HUES6 (cell line): ENCODE measurements around the gene OSBPL6.

Source experiments
- H3K27ac ChIP-seq: 2 replicates; pipeline ENCODE4 v1.7.0; 2013; ENCODE audit warnings: low read depth, mild to moderate bottlenecking, low read length, inconsistent platforms
- H3K27me3 ChIP-seq: 2 replicates; pipeline ENCODE4 v1.6.1; 2013; ENCODE audit warnings: low read length; ENCODE audit not compliant: control insufficient read depth, insufficient read depth
- H3K36me3 ChIP-seq: 2 replicates; pipeline ENCODE4 v1.6.1; 2013; ENCODE audit warnings: low read length; ENCODE audit not compliant: control insufficient read depth, insufficient read depth
- H3K4me1 ChIP-seq: 2 replicates; pipeline ENCODE4 v1.6.1; 2013; ENCODE audit warnings: low read length; ENCODE audit not compliant: control insufficient read depth, insufficient read depth
- H3K4me3 ChIP-seq: 2 replicates; pipeline ENCODE4 v1.5.1; 2013; ENCODE audit warnings: low read depth, low read length
- H3K9ac ChIP-seq: one replicate; pipeline ENCODE4 v1.6.1; 2013; ENCODE audit warnings: mild to moderate bottlenecking, low read length
- H3K9me3 ChIP-seq: 2 replicates; pipeline ENCODE4 v1.6.1; 2013; ENCODE audit warnings: low read depth, low read length; ENCODE audit not compliant: control insufficient read depth, insufficient read depth

OSBPL6 gene

GRCh38 chr2:178257127-178257526 is 62.8 kb downstream of the OSBPL6 start:
- H3K36me3 ChIP-seq, result no peaks in the 10 kb centered on the region
- no peak overlapping the region for H3K9ac ChIP-seq
- H3K27me3 ChIP-seq, result no peaks in the 10 kb centered on the region
- no peaks in the 10 kb centered on the region for H3K9me3 ChIP-seq
- no peak overlapping the region for H3K27ac ChIP-seq
- H3K4me1 ChIP-seq, result peaks cover 16% of the 10 kb centered on the region
- H3K4me3 ChIP-seq, result no peak overlapping the region

- Histone ChIP-seq H3K4me1 (peaks cover 16% of the 10 kb centered on the region), H3K27ac (no peak overlapping the region), H3K9me3 (no peaks in the 10 kb centered on the region), H3K36me3 (no peaks in the 10 kb centered on the region), H3K27me3 (no peaks in the 10 kb centered on the region), H3K9ac (no peak overlapping the region), H3K4me3 (no peak overlapping the region)
These were observed 64.6 kb downstream of the OSBPL6 start for GRCh38 chr2:178258916-178259315.

GRCh38 chr2:178263159-178263860 is 69.0 kb downstream of the OSBPL6 start:
- no peaks in the 10 kb centered on the region for H3K36me3 ChIP-seq
- no peak overlapping the region for H3K9ac ChIP-seq
- H3K27ac ChIP-seq, result no peak overlapping the region
- no peaks in the 10 kb centered on the region for H3K9me3 ChIP-seq
- H3K4me3 ChIP-seq, result no peak overlapping the region
- H3K4me1 ChIP-seq, result no peaks in the 10 kb centered on the region
- no peaks in the 10 kb centered on the region for H3K27me3 ChIP-seq

- Histone ChIP-seq H3K9ac (no peak overlapping the region), H3K9me3 (no peaks in the 10 kb centered on the region), H3K4me3 (no peak overlapping the region), H3K4me1 (no peaks in the 10 kb centered on the region), H3K36me3 (no peaks in the 10 kb centered on the region), H3K27ac (no peak overlapping the region), H3K27me3 (no peaks in the 10 kb centered on the region)
These were observed 69.9 kb downstream of the OSBPL6 start for GRCh38 chr2:178264211-178264610.

- no peak overlapping the region for H3K4me3 ChIP-seq
- no peaks in the 10 kb centered on the region for H3K27me3 ChIP-seq
- H3K27ac ChIP-seq, result no peak overlapping the region
- no peak overlapping the region for H3K9ac ChIP-seq
- H3K9me3 ChIP-seq, result no peaks in the 10 kb centered on the region
- H3K4me1 ChIP-seq, result peaks cover 13% of the 10 kb centered on the region
- no peaks in the 10 kb centered on the region for H3K36me3 ChIP-seq
These were observed 71.5 kb downstream of the OSBPL6 start for GRCh38 chr2:178265851-178266250.

GRCh38 chr2:178266445-178266844 is 72.1 kb downstream of the OSBPL6 start:
- Histone ChIP-seq H3K9ac (no peak overlapping the region), H3K9me3 (no peaks in the 10 kb centered on the region), H3K36me3 (no peaks in the 10 kb centered on the region), H3K27ac (no peak overlapping the region), H3K4me3 (no peak overlapping the region), H3K4me1 (peaks cover 18% of the 10 kb centered on the region), H3K27me3 (no peaks in the 10 kb centered on the region)

GRCh38 chr2:178267660-178268059 is 73.3 kb downstream of the OSBPL6 start:
- Histone ChIP-seq H3K9me3 (no peaks in the 10 kb centered on the region), H3K36me3 (no peaks in the 10 kb centered on the region), H3K27me3 (no peaks in the 10 kb centered on the region), H3K9ac (no peak overlapping the region), H3K4me3 (no peak overlapping the region), H3K4me1 (peaks cover 30% of the 10 kb centered on the region), H3K27ac (no peak overlapping the region)

- no peak overlapping the region for H3K4me3 ChIP-seq
- no peak overlapping the region for H3K9ac ChIP-seq
- H3K9me3 ChIP-seq, result no peaks in the 10 kb centered on the region
- H3K4me1 ChIP-seq, result peaks cover 31% of the 10 kb centered on the region
- H3K27ac ChIP-seq, result no peak overlapping the region
- H3K27me3 ChIP-seq, result no peaks in the 10 kb centered on the region
- H3K36me3 ChIP-seq, result no peaks in the 10 kb centered on the region
These were observed 74.1 kb downstream of the OSBPL6 start for GRCh38 chr2:178268435-178268834.

GRCh38 chr2:178269438-178270224 is 75.3 kb downstream of the OSBPL6 start:
- no peaks in the 10 kb centered on the region for H3K36me3 ChIP-seq
- H3K27ac ChIP-seq, result no peak overlapping the region
- no peak overlapping the region for H3K9ac ChIP-seq
- H3K4me1 ChIP-seq, result peaks cover 38% of the 10 kb centered on the region
- no peak overlapping the region for H3K4me3 ChIP-seq
- no peaks in the 10 kb centered on the region for H3K27me3 ChIP-seq
- H3K9me3 ChIP-seq, result no peaks in the 10 kb centered on the region

GRCh38 chr2:178270338-178270737 is 76.0 kb downstream of the OSBPL6 start:
- Histone ChIP-seq H3K27ac (no peak overlapping the region), H3K27me3 (no peaks in the 10 kb centered on the region), H3K4me3 (no peak overlapping the region), H3K9me3 (no peaks in the 10 kb centered on the region), H3K36me3 (no peaks in the 10 kb centered on the region), H3K9ac (no peak overlapping the region), H3K4me1 (peaks cover 38% of the 10 kb centered on the region)

GRCh38 chr2:178271094-178271493 is 76.8 kb downstream of the OSBPL6 start:
- no peak overlapping the region for H3K4me3 ChIP-seq
- H3K4me1 ChIP-seq, result peaks cover 42% of the 10 kb centered on the region
- no peaks in the 10 kb centered on the region for H3K36me3 ChIP-seq
- H3K9me3 ChIP-seq, result no peaks in the 10 kb centered on the region
- no peak overlapping the region for H3K9ac ChIP-seq
- H3K27me3 ChIP-seq, result no peaks in the 10 kb centered on the region
- H3K27ac ChIP-seq, result no peak overlapping the region
